Osteocyte (in vitro differentiated cells): Measurements from ENCODE around the gene PLXNC1. TPM values are rescaled to one million over a fixed set of nuclear protein-coding genes. Genes with fewer than 3 reads are reported as not detected.

Experiments
- DNase-seq: peaks from one replicate; pipeline ENCODE4 v3.0.0; 2021; ENCODE audit warnings: mixed read lengths; ENCODE audit not compliant: unreplicated experiment; ENCODE audit errors: extremely low spot score
- H3K27ac Mint-ChIP-seq: one replicate; pipeline ENCODE4 v1.8.0; 2021; ENCODE audit warnings: mild to moderate bottlenecking, mixed read lengths; ENCODE audit not compliant: unreplicated experiment
- H3K27me3 Mint-ChIP-seq: one replicate; pipeline ENCODE4 v1.8.0; 2021; ENCODE audit warnings: mixed read lengths; ENCODE audit not compliant: unreplicated experiment
- H3K36me3 Mint-ChIP-seq: one replicate; pipeline ENCODE4 v1.8.0; 2021; ENCODE audit warnings: mixed read lengths; ENCODE audit not compliant: unreplicated experiment
- H3K4me1 Mint-ChIP-seq: one replicate; pipeline ENCODE4 v1.8.0; 2021; ENCODE audit warnings: mixed read lengths; ENCODE audit not compliant: unreplicated experiment
- H3K4me3 Mint-ChIP-seq: one replicate; pipeline ENCODE4 v1.8.0; 2021; ENCODE audit warnings: mild to moderate bottlenecking, moderate library complexity, mixed read lengths; ENCODE audit not compliant: unreplicated experiment
- H3K9me3 Mint-ChIP-seq: one replicate; pipeline ENCODE4 v1.8.0; 2021; ENCODE audit warnings: mixed read lengths; ENCODE audit not compliant: unreplicated experiment
- total RNA-seq: library from RNA; stranded (reverse); gene quantifications from 2 replicates; pipeline ENCODE4 v1.2.1, GENCODE V29; 2021
- TF ChIP-seq, protein P1 (sequence below): fragments of 200-600 bp; sonication (generic); IDR thresholded peaks from 2 replicates; pipeline ENCODE4 v1.5.0; 2021; ENCODE audit warnings: antibody characterized with exemption, mild to moderate bottlenecking, moderate library complexity

PLXNC1 gene
- total RNA-seq, 1 donor from 2014 or later: 0.32 TPM

DNA sequence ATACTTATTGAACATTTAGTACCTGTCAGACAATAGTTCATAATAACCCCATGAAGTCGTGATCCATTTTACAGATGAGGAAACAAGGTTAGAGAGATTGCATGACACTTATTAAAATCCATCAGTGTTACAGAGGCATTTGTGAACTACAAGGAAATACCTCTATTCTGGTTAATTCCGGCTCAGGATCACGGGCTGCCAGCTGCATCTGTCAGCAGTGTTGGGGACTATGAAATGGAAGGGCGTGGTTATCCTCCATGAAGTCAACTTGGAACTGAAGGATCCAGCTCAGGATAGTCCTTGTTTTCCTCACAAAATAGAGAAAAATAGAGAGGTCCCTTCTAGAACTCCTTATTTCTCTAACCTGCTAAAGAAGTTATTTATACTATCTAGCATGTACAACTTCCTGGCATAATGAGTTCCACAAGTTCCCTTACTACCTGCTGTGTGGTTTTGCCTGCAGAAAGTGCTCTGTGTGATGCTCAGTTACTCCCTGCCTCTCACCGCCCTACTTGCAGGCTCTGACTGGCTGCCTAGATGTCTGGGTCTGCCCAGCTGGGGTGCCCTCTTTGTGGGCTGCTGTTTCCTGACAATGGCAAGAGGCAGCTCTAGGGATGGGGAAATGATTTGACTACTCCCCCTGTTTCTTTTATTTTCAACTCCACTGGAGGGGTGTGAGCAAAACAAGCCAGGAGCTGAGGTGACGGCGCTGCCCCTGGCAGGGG lies 36.8 kb downstream of the PLXNC1 start:
- Mint-ChIP-seq H3K4me3 (no peak overlapping the region), H3K4me1 (peaks cover 11% of the 10 kb centered on the region), H3K27ac (no peak overlapping the region), H3K9me3 (no peaks in the 10 kb centered on the region), H3K36me3 (no peaks in the 10 kb centered on the region), H3K27me3 (peaks cover 10% of the 10 kb centered on the region)
- TF ChIP-seq, protein P1, sequence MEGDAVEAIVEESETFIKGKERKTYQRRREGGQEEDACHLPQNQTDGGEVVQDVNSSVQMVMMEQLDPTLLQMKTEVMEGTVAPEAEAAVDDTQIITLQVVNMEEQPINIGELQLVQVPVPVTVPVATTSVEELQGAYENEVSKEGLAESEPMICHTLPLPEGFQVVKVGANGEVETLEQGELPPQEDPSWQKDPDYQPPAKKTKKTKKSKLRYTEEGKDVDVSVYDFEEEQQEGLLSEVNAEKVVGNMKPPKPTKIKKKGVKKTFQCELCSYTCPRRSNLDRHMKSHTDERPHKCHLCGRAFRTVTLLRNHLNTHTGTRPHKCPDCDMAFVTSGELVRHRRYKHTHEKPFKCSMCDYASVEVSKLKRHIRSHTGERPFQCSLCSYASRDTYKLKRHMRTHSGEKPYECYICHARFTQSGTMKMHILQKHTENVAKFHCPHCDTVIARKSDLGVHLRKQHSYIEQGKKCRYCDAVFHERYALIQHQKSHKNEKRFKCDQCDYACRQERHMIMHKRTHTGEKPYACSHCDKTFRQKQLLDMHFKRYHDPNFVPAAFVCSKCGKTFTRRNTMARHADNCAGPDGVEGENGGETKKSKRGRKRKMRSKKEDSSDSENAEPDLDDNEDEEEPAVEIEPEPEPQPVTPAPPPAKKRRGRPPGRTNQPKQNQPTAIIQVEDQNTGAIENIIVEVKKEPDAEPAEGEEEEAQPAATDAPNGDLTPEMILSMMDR: no peak
- no peak for DNase-seq

- Mint-ChIP-seq H3K9me3 (no peaks in the 10 kb centered on the region), H3K27me3 (peaks cover 10% of the 10 kb centered on the region), H3K36me3 (no peaks in the 10 kb centered on the region), H3K4me1 (peaks cover 11% of the 10 kb centered on the region), H3K27ac (no peak overlapping the region), H3K4me3 (no peak overlapping the region)
- TF ChIP-seq, protein P1: no peak
- no peak for DNase-seq
These were observed 37.4 kb downstream of the PLXNC1 start for GRCh38 chr12:94185801-94186200.

GRCh38 chr12:94186278-94187241 lies 38.2 kb downstream of the PLXNC1 start:
- H3K4me3 Mint-ChIP-seq: no peak overlapping the region
- H3K9me3 Mint-ChIP-seq: no peaks in the 10 kb centered on the region
- no peaks in the 10 kb centered on the region for H3K36me3 Mint-ChIP-seq
- peaks cover 11% of the 10 kb centered on the region for H3K4me1 Mint-ChIP-seq
- TF ChIP-seq, protein P1: no peak
- no peak for DNase-seq
- H3K27ac Mint-ChIP-seq: no peak overlapping the region
- peaks cover 10% of the 10 kb centered on the region for H3K27me3 Mint-ChIP-seq

DNA sequence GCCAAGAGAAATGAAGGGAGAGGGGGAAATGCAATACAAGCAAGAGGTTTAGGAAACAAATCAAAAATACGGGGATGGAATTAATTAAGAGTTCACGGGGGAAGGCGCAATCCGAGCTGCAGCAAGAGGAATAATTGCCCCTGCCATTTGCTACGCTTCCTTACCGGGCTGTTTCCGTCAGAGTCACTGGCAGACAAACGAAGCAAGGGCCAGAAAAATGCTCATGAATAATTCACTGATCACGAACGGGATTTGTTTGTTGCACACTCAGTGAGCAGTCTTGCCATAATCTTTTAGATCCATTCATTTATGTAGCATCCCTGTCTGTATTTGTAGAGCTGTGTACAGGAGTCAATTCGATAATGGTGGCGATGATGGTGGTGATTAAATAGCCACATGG lies 39.0 kb downstream of the PLXNC1 start:
- TF ChIP-seq, protein P1: no peak
- no peak for DNase-seq
- Mint-ChIP-seq H3K36me3 (no peaks in the 10 kb centered on the region), H3K27ac (no peak overlapping the region), H3K4me1 (peaks cover 11% of the 10 kb centered on the region), H3K4me3 (no peak overlapping the region), H3K9me3 (no peaks in the 10 kb centered on the region), H3K27me3 (peaks cover 10% of the 10 kb centered on the region)

DNA sequence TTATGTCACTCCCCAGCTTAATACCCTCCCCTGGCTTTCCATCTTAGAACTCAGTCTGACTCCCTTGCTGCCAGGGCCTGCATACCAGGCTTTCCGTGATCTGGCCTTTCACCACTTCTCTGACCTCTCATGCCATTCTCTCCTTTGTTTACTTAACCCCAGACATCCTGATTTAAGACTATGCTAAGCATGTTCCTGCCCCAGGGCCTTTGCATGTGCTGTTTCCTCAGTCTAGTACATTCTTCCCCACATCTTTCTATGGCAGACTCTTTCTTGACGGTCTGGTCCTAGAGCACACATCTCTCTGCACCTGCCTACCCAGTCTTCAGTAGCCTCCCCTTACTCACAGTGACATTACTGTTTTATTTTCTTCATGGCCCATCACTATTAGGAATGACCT lies 42.2 kb downstream of the PLXNC1 start:
- no peaks in the 10 kb centered on the region for H3K9me3 Mint-ChIP-seq
- H3K27ac Mint-ChIP-seq: no peak overlapping the region
- H3K36me3 Mint-ChIP-seq: no peaks in the 10 kb centered on the region
- peaks cover 10% of the 10 kb centered on the region for H3K27me3 Mint-ChIP-seq
- H3K4me3 Mint-ChIP-seq: no peak overlapping the region
- no peak for DNase-seq
- H3K4me1 Mint-ChIP-seq: no peaks in the 10 kb centered on the region
- TF ChIP-seq, protein P1: no peak
